Suprapubic skin (tissue), 3 donors: ENCODE results near the gene ETFA.

Experiments used
- CTCF ChIP-seq, 2 donors: fragments of 200-600 bp in 1 of 2; fragments of 450-650 bp in 1 of 2; sonication (generic) in 1 of 2; IDR thresholded peaks; one replicate each; pipeline ENCODE4 v1.5.1; 2016 to 2019; ENCODE audit warnings: antibody characterized with exemption in 2 of 2, mild to moderate bottlenecking in 1 of 2, moderate library complexity in 1 of 2
- EP300 ChIP-seq: sonication (generic); formaldehyde crosslinking; IDR thresholded peaks from one replicate; pipeline ENCODE4 v1.6.1; 2017; ENCODE audit warnings: antibody characterized with exemption

DNA sequence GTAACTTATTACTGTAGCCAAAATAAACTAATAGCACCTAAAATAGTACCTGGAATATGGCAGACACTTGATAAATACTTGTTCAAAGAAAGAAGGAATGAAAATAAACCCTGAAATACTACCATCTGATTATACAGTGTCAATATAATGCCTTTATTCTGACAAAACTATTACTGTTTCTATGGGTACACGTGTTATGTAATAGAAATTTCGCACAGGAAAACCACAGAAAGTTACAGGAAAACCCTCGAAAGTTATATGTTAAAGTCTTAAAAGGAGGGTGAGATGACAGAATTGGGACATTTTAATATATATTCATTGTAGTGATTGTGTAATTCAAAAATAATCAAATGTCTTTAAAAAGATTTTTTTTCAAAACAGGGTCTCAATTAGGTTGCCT is 28.8 kb downstream of the ETFA start:
- TF ChIP-seq CTCF (IDR thresholded peaks at IDR 0.05) = no peak
- no peak for TF ChIP-seq EP300
